ENCODE data around the gene GAS5. TPM values are rescaled to one million over a fixed set of nuclear protein-coding genes. Genes with fewer than 3 reads are reported as not detected.

Gene GAS5
- total RNA-seq, 1 donor from 2014 or later: 473 TPM

- no peak overlapping the region for H3K4me3 Mint-ChIP-seq (ENCODE audit: unreplicated experiment)
- no peak overlapping the region for H3K27ac Mint-ChIP-seq (ENCODE audit: unreplicated experiment)
- no peak for FAIRE-seq
These were observed 2.7 kb upstream of the GAS5 start for GRCh38 chr1:173870252-173871075.

GRCh38 chr1:173869021-173869359 lies 1.2 kb upstream of the GAS5 start:
- H3K27me3 ChIP-seq (ENCODE audit: insufficient read depth, low read length): no peaks in the 10 kb centered on the region
- peak overlapping the region; percentile 99 for H3K4me3 Mint-ChIP-seq (ENCODE audit: unreplicated experiment)
- H3K27ac Mint-ChIP-seq (ENCODE audit: unreplicated experiment): peak overlapping the region; percentile 96
- H2AFZ ChIP-seq (ENCODE audit: low read depth, low read length): peak overlapping the region; percentile 80
- peak overlapping the region; percentile 59 for H3K27ac ChIP-seq (ENCODE audit: low read depth, low read length)
- H3K36me3 ChIP-seq (ENCODE audit: insufficient read depth, low read length): peaks cover 39% of the 10 kb centered on the region
- peak overlapping the region; percentile 87 for H3K4me2 ChIP-seq (ENCODE audit: low read length)
- peak overlapping the region; percentile 98 for H3K4me3 ChIP-seq (ENCODE audit: insufficient read depth, low read depth, low read length)
- peaks cover 52% of the 10 kb centered on the region for H3K79me2 ChIP-seq (ENCODE audit: insufficient read depth, low read length)
- peaks cover 41% of the 10 kb centered on the region for H3K36me3 Mint-ChIP-seq (ENCODE audit: low read depth, unreplicated experiment)
- FAIRE-seq: no peak
- DNase-seq (ENCODE audit: low read depth): no peak
- H3K4me1 ChIP-seq (ENCODE audit: insufficient read depth, low read length): peaks cover 6% of the 10 kb centered on the region
- peak overlapping the region; percentile 95 for H3K9ac ChIP-seq (ENCODE audit: low read length)
- H3K9me3 ChIP-seq (ENCODE audit: insufficient read depth, low read depth, low read length): no peaks in the 10 kb centered on the region
- peaks cover 38% of the 10 kb centered on the region for H4K20me1 ChIP-seq (ENCODE audit: insufficient read depth, low read length)
- H3K4me1 Mint-ChIP-seq (ENCODE audit: low read depth, unreplicated experiment): peaks cover 15% of the 10 kb centered on the region
- no peaks in the 10 kb centered on the region for H3K9me3 Mint-ChIP-seq (ENCODE audit: unreplicated experiment)
- TF ChIP-seq EZH2 (IDR thresholded peaks at IDR 0.05; ENCODE audit: insufficient read depth, low read length): no peak
- no peak for TF ChIP-seq CTCF (IDR thresholded peaks at IDR 0.05; ENCODE audit: insufficient read depth, low read depth, low read length)
- no peaks in the 10 kb centered on the region for H3K27me3 Mint-ChIP-seq (ENCODE audit: low read depth, unreplicated experiment)

More at GRCh38 chr1:173870252-173871075, 2.7 kb upstream of the GAS5 start:
- H4K20me1 ChIP-seq (ENCODE audit: insufficient read depth, low read length): peaks cover 23% of the 10 kb centered on the region
- no peaks in the 10 kb centered on the region for H3K27me3 ChIP-seq (ENCODE audit: insufficient read depth, low read length)
- no peak for TF ChIP-seq EZH2 (IDR thresholded peaks at IDR 0.05; ENCODE audit: insufficient read depth, low read length)
- no peak for TF ChIP-seq CTCF (IDR thresholded peaks at IDR 0.05; ENCODE audit: insufficient read depth, low read depth, low read length)
- peaks cover 24% of the 10 kb centered on the region for H3K36me3 ChIP-seq (ENCODE audit: insufficient read depth, low read length)
- no peak for DNase-seq (ENCODE audit: low read depth)
- H3K27me3 Mint-ChIP-seq (ENCODE audit: low read depth, unreplicated experiment): no peaks in the 10 kb centered on the region
- H3K9me3 ChIP-seq (ENCODE audit: insufficient read depth, low read depth, low read length): no peaks in the 10 kb centered on the region
- no peaks in the 10 kb centered on the region for H3K9me3 Mint-ChIP-seq (ENCODE audit: unreplicated experiment)
- no peak overlapping the region for H2AFZ ChIP-seq (ENCODE audit: low read depth, low read length)
- no peak overlapping the region for H3K4me2 ChIP-seq (ENCODE audit: low read length)
- no peak overlapping the region for H3K9ac ChIP-seq (ENCODE audit: low read length)
- peaks cover 27% of the 10 kb centered on the region for H3K36me3 Mint-ChIP-seq (ENCODE audit: low read depth, unreplicated experiment)
- peaks cover 2% of the 10 kb centered on the region for H3K4me1 ChIP-seq (ENCODE audit: insufficient read depth, low read length)
- peaks cover 4% of the 10 kb centered on the region for H3K4me1 Mint-ChIP-seq (ENCODE audit: low read depth, unreplicated experiment)
- H3K4me3 ChIP-seq (ENCODE audit: insufficient read depth, low read depth, low read length): no peak overlapping the region
- peaks cover 37% of the 10 kb centered on the region for H3K79me2 ChIP-seq (ENCODE audit: insufficient read depth, low read length)
- H3K27ac ChIP-seq (ENCODE audit: low read depth, low read length): no peak overlapping the region

Measured in astrocyte (in vitro differentiated cells and primary cell).